GM12874 (cell line): Measurements from ENCODE around the gene UBE2R2.
A peak's percentile ranks its signal among the peaks of the same experiment; 100 is the strongest.

ENCODE experiments used
- TF ChIP-seq, protein P1 (sequence below): IDR thresholded peaks from 2 replicates; pipeline ENCODE4 v1.5.1; 2011; ENCODE audit warnings: low read depth, mild to moderate bottlenecking, control low read depth, low read length, moderate library complexity; ENCODE audit not compliant: insufficient read depth

The UBE2R2 gene

GRCh38 chr9:33799928-33800704, 16.8 kb upstream of the UBE2R2 start:
- TF ChIP-seq, protein P1, sequence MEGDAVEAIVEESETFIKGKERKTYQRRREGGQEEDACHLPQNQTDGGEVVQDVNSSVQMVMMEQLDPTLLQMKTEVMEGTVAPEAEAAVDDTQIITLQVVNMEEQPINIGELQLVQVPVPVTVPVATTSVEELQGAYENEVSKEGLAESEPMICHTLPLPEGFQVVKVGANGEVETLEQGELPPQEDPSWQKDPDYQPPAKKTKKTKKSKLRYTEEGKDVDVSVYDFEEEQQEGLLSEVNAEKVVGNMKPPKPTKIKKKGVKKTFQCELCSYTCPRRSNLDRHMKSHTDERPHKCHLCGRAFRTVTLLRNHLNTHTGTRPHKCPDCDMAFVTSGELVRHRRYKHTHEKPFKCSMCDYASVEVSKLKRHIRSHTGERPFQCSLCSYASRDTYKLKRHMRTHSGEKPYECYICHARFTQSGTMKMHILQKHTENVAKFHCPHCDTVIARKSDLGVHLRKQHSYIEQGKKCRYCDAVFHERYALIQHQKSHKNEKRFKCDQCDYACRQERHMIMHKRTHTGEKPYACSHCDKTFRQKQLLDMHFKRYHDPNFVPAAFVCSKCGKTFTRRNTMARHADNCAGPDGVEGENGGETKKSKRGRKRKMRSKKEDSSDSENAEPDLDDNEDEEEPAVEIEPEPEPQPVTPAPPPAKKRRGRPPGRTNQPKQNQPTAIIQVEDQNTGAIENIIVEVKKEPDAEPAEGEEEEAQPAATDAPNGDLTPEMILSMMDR, result no peak

- TF ChIP-seq, protein P1, result no peak
Measured at GRCh38 chr9:33800886-33801285, 16.1 kb upstream of the UBE2R2 start.

DNA sequence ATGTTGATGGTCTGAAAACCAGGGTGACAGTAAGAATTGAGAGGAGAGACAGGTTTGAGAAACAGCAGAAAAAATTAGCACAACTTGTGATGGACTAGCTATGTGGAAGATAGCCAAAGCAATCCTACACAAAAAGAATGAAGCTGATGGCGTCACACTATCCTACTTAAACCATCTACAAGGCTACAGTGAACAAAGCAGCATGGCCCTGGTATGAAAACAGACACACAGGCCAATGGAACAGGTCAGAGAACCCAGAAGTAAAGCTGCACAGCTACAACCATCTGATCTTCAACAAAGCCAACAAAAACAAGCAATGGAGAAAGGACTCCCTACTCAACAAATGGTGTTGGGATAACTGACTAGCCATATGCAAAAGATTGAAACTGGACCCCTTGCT, 7.5 kb upstream of the UBE2R2 start:
- TF ChIP-seq, protein P1, result no peak

- TF ChIP-seq, protein P1, result peak; percentile 43; the same call in 1 of the 2 replicates
Measured at GRCh38 chr9:33813712-33814641, 3.0 kb upstream of the UBE2R2 start.

GRCh38 chr9:33815781-33816180, 1.2 kb upstream of the UBE2R2 start:
- TF ChIP-seq, protein P1, result no peak

DNA sequence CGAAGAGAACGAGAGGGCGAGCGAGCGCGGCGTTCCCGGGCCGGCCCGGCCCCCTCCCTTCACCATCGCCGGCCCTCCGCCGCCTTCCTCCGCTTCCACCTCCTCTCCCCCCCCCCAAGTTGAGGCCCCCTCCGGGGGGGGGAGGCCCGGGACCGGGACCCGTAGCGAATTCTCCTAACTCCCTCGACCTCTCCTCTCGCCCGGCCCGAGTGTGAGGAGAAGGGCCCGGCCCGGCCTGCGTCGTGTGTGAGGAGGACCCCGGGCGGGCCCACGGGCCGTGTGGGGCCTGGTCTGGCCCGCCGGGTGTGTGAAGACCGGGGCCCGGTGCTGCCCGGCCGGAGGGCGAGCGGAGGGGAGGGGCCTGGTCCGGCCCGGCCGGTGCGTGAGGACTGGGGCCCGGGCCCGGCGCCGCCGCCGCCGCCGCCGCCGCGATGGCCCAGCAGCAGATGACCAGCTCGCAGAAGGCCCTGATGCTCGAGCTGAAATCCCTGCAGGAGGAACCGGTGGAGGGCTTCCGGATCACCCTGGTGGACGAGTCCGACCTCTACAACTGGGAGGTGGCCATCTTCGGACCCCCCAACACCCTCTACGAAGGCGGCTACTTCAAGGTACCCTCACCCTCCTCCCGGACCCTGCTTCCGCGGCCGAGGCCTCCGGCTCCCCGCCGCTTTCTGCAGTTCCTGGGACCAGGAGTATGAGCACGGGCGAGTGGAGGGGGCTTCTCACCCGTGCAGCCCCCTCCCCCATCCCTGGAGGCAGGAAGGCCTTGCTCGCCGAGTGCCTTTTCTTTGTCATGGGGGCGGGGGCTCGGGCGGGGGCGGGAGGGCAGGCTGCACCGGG, 587 bp downstream of the UBE2R2 start:
- TF ChIP-seq, protein P1, result peak; percentile 19; the same call in 1 of the 2 replicates
